GM23338 (cell line): Measurements from ENCODE around the gene XYLT1.

ENCODE experiments used
- CREB1 ChIP-seq: fragments of 250-450 bp; sonication (Bioruptor Pico); IDR thresholded peaks from 2 replicates; pipeline ENCODE4 v1.5.0; 2020; ENCODE audit warnings: low read depth, mild to moderate bottlenecking, moderate library complexity
- CTCF ChIP-seq, 2 experiments: fragments of 200-600 bp in 1 of 2; sonication (generic) in 1 of 2; conservative IDR thresholded peaks; 2 replicates each; pipeline versions ENCODE4 v1.5.1 to v1.6.1; 2016 to 2017; ENCODE audit warnings: antibody characterized with exemption in 2 of 2, low read depth in 2 of 2, mild to moderate bottlenecking in 2 of 2, moderate library complexity in 1 of 2
- ETS1 ChIP-seq: IDR thresholded peaks from 2 replicates; pipeline ENCODE4 v1.6.1; 2016; ENCODE audit warnings: antibody characterized with exemption
- EZH2 ChIP-seq: fragments of 200-600 bp; sonication (generic); IDR thresholded peaks from one replicate; pipeline ENCODE4 v1.8.0; 2017; ENCODE audit warnings: antibody characterized with exemption, mild to moderate bottlenecking, low read depth; ENCODE audit not compliant: unreplicated experiment
- EZH2phosphoT487 ChIP-seq: fragments of 200-600 bp; sonication (generic); IDR thresholded peaks from one replicate; pipeline ENCODE4 v1.8.1; 2018; ENCODE audit warnings: antibody characterized with exemption; ENCODE audit not compliant: unreplicated experiment
- JUNB ChIP-seq: IDR thresholded peaks from one replicate; pipeline ENCODE4 v1.6.1; 2016; ENCODE audit warnings: antibody characterized with exemption; ENCODE audit not compliant: unreplicated experiment
- NANOG ChIP-seq: IDR thresholded peaks from 2 replicates; pipeline ENCODE4 v1.6.1; 2016; ENCODE audit warnings: antibody characterized with exemption, borderline replicate concordance
- POLR2AphosphoS5 ChIP-seq: IDR thresholded peaks from 2 replicates; pipeline ENCODE4 v1.6.1; 2016; ENCODE audit warnings: antibody characterized with exemption, low read depth
- STAT1 ChIP-seq: IDR thresholded peaks from one replicate; pipeline ENCODE4 v1.6.1; 2016; ENCODE audit warnings: antibody characterized with exemption; ENCODE audit not compliant: unreplicated experiment
- ZNF114 ChIP-seq: fragments of 250-450 bp; sonication (Bioruptor Pico); IDR thresholded peaks from 2 replicates; pipeline ENCODE4 v1.5.0; 2020; ENCODE audit warnings: mild to moderate bottlenecking, moderate library complexity
- ZNF331 ChIP-seq: fragments of 250-450 bp; sonication (Bioruptor Pico); IDR thresholded peaks from 2 replicates; pipeline ENCODE4 v1.5.0; 2020; ENCODE audit warnings: low read depth, mild to moderate bottlenecking, moderate library complexity
- TF ChIP-seq, protein P1 (sequence below): IDR thresholded peaks from one replicate; pipeline ENCODE4 v1.6.1; 2018; ENCODE audit warnings: antibody characterized with exemption; ENCODE audit not compliant: unreplicated experiment
- TF ChIP-seq, protein P2 (sequence below): fragments of 250-450 bp; sonication (Bioruptor Pico); IDR thresholded peaks from 2 replicates; pipeline ENCODE4 v1.5.0; 2020; ENCODE audit warnings: mild to moderate bottlenecking, moderate library complexity

DNA sequence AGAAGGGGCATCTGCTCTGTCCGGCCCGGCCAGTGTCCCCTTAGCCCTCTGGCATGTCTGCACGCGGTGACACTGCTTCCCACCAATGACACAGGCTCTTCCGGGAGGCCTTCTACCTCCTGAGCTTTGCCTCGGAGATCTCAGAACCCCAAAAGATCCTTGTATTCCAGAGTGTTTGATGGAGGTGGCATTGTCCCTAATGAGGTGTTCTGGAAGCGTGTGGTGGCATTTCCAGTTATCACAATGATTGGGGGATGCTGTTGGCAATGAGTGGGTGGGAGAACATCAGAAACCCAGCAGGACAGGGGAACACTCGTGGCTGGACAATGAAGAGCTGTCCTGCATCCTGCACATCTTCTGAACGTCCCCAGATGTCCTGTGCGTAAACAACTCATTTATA is 198.0 kb downstream of the XYLT1 start:
- no peak for TF ChIP-seq CTCF (conservative IDR thresholded peaks at IDR 0.05; ENCODE audit: low read depth in 2 of 2)
- no peak for TF ChIP-seq POLR2AphosphoS5
- TF ChIP-seq, protein P1, sequence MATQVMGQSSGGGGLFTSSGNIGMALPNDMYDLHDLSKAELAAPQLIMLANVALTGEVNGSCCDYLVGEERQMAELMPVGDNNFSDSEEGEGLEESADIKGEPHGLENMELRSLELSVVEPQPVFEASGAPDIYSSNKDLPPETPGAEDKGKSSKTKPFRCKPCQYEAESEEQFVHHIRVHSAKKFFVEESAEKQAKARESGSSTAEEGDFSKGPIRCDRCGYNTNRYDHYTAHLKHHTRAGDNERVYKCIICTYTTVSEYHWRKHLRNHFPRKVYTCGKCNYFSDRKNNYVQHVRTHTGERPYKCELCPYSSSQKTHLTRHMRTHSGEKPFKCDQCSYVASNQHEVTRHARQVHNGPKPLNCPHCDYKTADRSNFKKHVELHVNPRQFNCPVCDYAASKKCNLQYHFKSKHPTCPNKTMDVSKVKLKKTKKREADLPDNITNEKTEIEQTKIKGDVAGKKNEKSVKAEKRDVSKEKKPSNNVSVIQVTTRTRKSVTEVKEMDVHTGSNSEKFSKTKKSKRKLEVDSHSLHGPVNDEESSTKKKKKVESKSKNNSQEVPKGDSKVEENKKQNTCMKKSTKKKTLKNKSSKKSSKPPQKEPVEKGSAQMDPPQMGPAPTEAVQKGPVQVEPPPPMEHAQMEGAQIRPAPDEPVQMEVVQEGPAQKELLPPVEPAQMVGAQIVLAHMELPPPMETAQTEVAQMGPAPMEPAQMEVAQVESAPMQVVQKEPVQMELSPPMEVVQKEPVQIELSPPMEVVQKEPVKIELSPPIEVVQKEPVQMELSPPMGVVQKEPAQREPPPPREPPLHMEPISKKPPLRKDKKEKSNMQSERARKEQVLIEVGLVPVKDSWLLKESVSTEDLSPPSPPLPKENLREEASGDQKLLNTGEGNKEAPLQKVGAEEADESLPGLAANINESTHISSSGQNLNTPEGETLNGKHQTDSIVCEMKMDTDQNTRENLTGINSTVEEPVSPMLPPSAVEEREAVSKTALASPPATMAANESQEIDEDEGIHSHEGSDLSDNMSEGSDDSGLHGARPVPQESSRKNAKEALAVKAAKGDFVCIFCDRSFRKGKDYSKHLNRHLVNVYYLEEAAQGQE, result no peak
- TF ChIP-seq EZH2phosphoT487, result no peak
- no peak for TF ChIP-seq STAT1
- TF ChIP-seq ZNF331 (CRISPR knock-in tag), result no peak
- no peak for TF ChIP-seq ZNF114 (CRISPR knock-in tag)
- no peak for TF ChIP-seq ETS1
- TF ChIP-seq EZH2, result no peak
- TF ChIP-seq CREB1 (CRISPR knock-in tag), result no peak
- no peak for TF ChIP-seq JUNB
- TF ChIP-seq NANOG, result no peak
- TF ChIP-seq, protein P2, sequence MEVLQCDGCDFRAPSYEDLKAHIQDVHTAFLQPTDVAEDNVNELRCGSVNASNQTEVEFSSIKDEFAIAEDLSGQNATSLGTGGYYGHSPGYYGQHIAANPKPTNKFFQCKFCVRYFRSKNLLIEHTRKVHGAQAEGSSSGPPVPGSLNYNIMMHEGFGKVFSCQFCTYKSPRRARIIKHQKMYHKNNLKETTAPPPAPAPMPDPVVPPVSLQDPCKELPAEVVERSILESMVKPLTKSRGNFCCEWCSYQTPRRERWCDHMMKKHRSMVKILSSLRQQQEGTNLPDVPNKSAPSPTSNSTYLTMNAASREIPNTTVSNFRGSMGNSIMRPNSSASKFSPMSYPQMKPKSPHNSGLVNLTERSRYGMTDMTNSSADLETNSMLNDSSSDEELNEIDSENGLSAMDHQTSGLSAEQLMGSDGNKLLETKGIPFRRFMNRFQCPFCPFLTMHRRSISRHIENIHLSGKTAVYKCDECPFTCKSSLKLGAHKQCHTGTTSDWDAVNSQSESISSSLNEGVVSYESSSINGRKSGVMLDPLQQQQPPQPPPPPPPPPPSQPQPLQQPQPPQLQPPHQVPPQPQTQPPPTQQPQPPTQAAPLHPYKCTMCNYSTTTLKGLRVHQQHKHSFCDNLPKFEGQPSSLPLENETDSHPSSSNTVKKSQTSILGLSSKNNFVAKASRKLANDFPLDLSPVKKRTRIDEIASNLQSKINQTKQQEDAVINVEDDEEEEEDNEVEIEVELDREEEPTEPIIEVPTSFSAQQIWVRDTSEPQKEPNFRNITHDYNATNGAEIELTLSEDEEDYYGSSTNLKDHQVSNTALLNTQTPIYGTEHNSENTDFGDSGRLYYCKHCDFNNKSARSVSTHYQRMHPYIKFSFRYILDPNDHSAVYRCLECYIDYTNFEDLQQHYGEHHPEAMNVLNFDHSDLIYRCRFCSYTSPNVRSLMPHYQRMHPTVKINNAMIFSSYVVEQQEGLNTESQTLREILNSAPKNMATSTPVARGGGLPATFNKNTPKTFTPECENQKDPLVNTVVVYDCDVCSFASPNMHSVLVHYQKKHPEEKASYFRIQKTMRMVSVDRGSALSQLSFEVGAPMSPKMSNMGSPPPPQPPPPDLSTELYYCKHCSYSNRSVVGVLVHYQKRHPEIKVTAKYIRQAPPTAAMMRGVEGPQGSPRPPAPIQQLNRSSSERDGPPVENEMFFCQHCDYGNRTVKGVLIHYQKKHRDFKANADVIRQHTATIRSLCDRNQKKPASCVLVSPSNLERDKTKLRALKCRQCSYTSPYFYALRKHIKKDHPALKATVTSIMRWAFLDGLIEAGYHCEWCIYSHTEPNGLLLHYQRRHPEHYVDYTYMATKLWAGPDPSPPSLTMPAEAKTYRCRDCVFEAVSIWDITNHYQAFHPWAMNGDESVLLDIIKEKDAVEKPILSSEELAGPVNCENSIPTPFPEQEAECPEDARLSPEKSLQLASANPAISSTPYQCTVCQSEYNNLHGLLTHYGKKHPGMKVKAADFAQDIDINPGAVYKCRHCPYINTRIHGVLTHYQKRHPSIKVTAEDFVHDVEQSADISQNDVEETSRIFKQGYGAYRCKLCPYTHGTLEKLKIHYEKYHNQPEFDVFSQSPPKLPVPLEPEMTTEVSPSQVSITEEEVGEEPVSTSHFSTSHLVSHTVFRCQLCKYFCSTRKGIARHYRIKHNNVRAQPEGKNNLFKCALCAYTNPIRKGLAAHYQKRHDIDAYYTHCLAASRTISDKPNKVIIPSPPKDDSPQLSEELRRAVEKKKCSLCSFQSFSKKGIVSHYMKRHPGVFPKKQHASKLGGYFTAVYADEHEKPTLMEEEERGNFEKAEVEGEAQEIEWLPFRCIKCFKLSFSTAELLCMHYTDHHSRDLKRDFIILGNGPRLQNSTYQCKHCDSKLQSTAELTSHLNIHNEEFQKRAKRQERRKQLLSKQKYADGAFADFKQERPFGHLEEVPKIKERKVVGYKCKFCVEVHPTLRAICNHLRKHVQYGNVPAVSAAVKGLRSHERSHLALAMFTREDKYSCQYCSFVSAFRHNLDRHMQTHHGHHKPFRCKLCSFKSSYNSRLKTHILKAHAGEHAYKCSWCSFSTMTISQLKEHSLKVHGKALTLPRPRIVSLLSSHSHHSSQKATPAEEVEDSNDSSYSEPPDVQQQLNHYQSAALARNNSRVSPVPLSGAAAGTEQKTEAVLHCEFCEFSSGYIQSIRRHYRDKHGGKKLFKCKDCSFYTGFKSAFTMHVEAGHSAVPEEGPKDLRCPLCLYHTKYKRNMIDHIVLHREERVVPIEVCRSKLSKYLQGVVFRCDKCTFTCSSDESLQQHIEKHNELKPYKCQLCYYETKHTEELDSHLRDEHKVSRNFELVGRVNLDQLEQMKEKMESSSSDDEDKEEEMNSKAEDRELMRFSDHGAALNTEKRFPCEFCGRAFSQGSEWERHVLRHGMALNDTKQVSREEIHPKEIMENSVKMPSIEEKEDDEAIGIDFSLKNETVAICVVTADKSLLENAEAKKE, result no peak
